BJ (cell line): ENCODE results near the gene SEMA3D. TPM values are rescaled to one million over a fixed set of nuclear protein-coding genes. Genes with fewer than 3 reads are reported as not detected.

Source experiments
- CTCF ChIA-PET: fragments of 350-600 bp; formaldehyde crosslinking; extraction: SDS; loops from one replicate; lab custom pipeline; 2021; ENCODE audit warnings: antibody characterized with exemption, inconsistent platforms; lab: Yijun Ruan, JAX
- POLR2A ChIA-PET: fragments of 300-600 bp; sonication (Branson Sonifier 250); formaldehyde crosslinking; extraction: SDS; loops from one replicate; lab custom pipeline; 2021; ENCODE audit warnings: antibody characterized with exemption; lab: Charles Lee
- DNase-seq: peaks from one replicate; pipeline ENCODE4 v3.0.0-alpha.2; 2011; ENCODE audit warnings: low read depth
- H3K27me3 ChIP-seq: 2 replicates; pipeline ENCODE4 v1.6.0; 2011; ENCODE audit warnings: low read length; ENCODE audit not compliant: control insufficient read depth, insufficient read depth
- H3K36me3 ChIP-seq: 2 replicates; pipeline ENCODE4 v1.5.1; 2011; ENCODE audit warnings: low read length; ENCODE audit not compliant: control insufficient read depth, insufficient read depth
- H3K4me3 ChIP-seq: 2 replicates; pipeline ENCODE4 v1.5.1; 2011; ENCODE audit warnings: low read depth, mild to moderate bottlenecking, control low read depth, low read length
- CTCF ChIP-seq: IDR thresholded peaks from 2 replicates; pipeline ENCODE4 v1.5.1; 2011; ENCODE audit warnings: low read depth, mild to moderate bottlenecking, control low read depth, inconsistent platforms, low read length, moderate library complexity; ENCODE audit not compliant: insufficient read depth
- polyA plus RNA-seq: library from polyadenylated mRNA; depleted of rRNA; stranded (reverse); fragments of >200 nt; gene quantifications from 2 replicates; pipeline ENCODE4 v1.2.3, GENCODE V29; 2011

Gene SEMA3D
- polyA plus RNA-seq, 1 experiment: 19.9 TPM

- no peak overlapping the region for H3K4me3 ChIP-seq
- no peak for TF ChIP-seq CTCF
- CTCF ChIA-PET: no interaction called here
These were observed 119.5 kb downstream of the SEMA3D start for GRCh38 chr7:85067371-85067770.

GRCh38 chr7:85065888-85066485 lies 120.9 kb downstream of the SEMA3D start:
- H3K36me3 ChIP-seq: no peaks in the 10 kb centered on the region
- H3K27me3 ChIP-seq: no peaks in the 10 kb centered on the region
- ChIA-PET POLR2A (no interaction called here), CTCF (interaction anchor here (0.6 kb wide), 2 partner anchors 48 to 119 kb away, joined by 3 read pairs; no protein-coding TSS in a partner anchor)
- H3K4me3 ChIP-seq: no peak overlapping the region
- no peak for DNase-seq
- TF ChIP-seq CTCF: no peak

More at GRCh38 chr7:85067371-85067770, 119.5 kb downstream of the SEMA3D start:
- Histone ChIP-seq H3K27me3 (no peaks in the 10 kb centered on the region), H3K36me3 (no peaks in the 10 kb centered on the region)
- POLR2A ChIA-PET: no interaction called here
- DNase-seq: no peak

GRCh38 chr7:85065306-85065705 lies 121.5 kb downstream of the SEMA3D start:
- ChIA-PET POLR2A (no interaction called here), CTCF (interaction anchor here (0.6 kb wide), 3 partner anchors 49 to 263 kb away, joined by 3 to 6 read pairs (median 3); no protein-coding TSS in a partner anchor)
- Histone ChIP-seq H3K36me3 (no peaks in the 10 kb centered on the region), H3K27me3 (no peaks in the 10 kb centered on the region), H3K4me3 (no peak overlapping the region)
- DNase-seq: no peak
- TF ChIP-seq CTCF: no peak

- H3K4me3 ChIP-seq: no peak overlapping the region
- DNase-seq: no peak
- no peaks in the 10 kb centered on the region for H3K36me3 ChIP-seq
- no peak for TF ChIP-seq CTCF
- POLR2A ChIA-PET: no interaction called here
- CTCF ChIA-PET: no interaction called here
- H3K27me3 ChIP-seq: no peaks in the 10 kb centered on the region
These were observed 124.2 kb downstream of the SEMA3D start for GRCh38 chr7:85062651-85063050.

GRCh38 chr7:85061456-85061855 lies 125.4 kb downstream of the SEMA3D start:
- H3K27me3 ChIP-seq: no peaks in the 10 kb centered on the region
- no peak for DNase-seq
- no peaks in the 10 kb centered on the region for H3K36me3 ChIP-seq
- TF ChIP-seq CTCF: no peak
- POLR2A ChIA-PET: no interaction called here
- H3K4me3 ChIP-seq: no peak overlapping the region
- CTCF ChIA-PET: no interaction called here
